Measurements from ENCODE around the gene ZCWPW2.
A peak's percentile ranks its signal among the peaks of the same experiment; 100 is the strongest.

Gene ZCWPW2

DNA sequence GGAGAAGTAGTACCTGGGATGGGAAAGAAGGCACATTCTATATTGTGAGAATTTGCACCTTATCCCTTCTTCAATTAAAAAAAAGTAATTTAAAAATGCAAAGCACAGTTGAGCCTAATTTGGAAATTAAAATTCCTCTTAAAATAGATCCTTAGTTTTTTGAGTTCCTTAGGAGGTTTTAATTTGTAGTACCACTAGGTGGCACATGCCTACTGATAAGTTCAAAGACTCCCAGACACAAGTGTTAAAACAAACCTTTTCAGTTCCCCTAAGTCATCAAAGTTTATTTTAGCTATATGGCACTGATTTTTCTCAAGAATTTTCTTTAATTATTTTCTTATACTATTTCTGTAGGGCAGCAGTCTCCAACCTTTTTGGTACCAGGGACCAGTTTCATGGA, 127.7 kb downstream of the ZCWPW2 start:
- Histone ChIP-seq H3K4ac (ENCODE audit: low read depth, low read length) (no peak overlapping the region), H2AK5ac (ENCODE audit: low read length) (no peak overlapping the region), H2BK15ac (replicated peaks; ENCODE audit: low read depth) (no peak overlapping the region), H3K79me1 (ENCODE audit: low read length) (no peaks in the 10 kb centered on the region), H2BK5ac (ENCODE audit: low read length) (no peak overlapping the region), H3K27me3 (ENCODE audit: insufficient read depth, low read length, poor library complexity) (no peaks in the 10 kb centered on the region), H3K18ac (ENCODE audit: low read length) (no peak overlapping the region), H4K8ac (ENCODE audit: low read depth, low read length) (no peak overlapping the region), H3K23ac (ENCODE audit: low read length) (no peak overlapping the region), H3K4me1 (ENCODE audit: control insufficient read depth, low read depth, low read length) (no peaks in the 10 kb centered on the region), H2BK120ac (ENCODE audit: low read depth, low read length) (no peak overlapping the region), H4K5ac (ENCODE audit: low read length) (no peak overlapping the region), H3K56ac (ENCODE audit: low read length) (no peak overlapping the region), H3K4me2 (ENCODE audit: low read length) (no peak overlapping the region), H3K9ac (ENCODE audit: low read length) (no peak overlapping the region), H3K27ac (ENCODE audit: low read depth, low read length) (no peak overlapping the region), H3K79me2 (ENCODE audit: control insufficient read depth, insufficient read depth, low read length) (no peaks in the 10 kb centered on the region), H3K36me3 (ENCODE audit: control insufficient read depth, insufficient read depth, low read length) (no peaks in the 10 kb centered on the region), H3K4me3 (ENCODE audit: low read length) (no peak overlapping the region)
- DNase-seq, result peak; percentile 62

- no peak for DNase-seq
- Histone ChIP-seq H4K5ac (ENCODE audit: low read length) (no peak overlapping the region), H3K4ac (ENCODE audit: low read depth, low read length) (no peak overlapping the region), H3K4me3 (ENCODE audit: low read length) (no peak overlapping the region), H3K23ac (ENCODE audit: low read length) (no peak overlapping the region), H3K4me2 (ENCODE audit: low read length) (no peak overlapping the region), H3K27me3 (ENCODE audit: insufficient read depth, low read length, poor library complexity) (no peaks in the 10 kb centered on the region), H3K4me1 (ENCODE audit: control insufficient read depth, low read depth, low read length) (no peaks in the 10 kb centered on the region), H3K18ac (ENCODE audit: low read length) (no peak overlapping the region), H2BK5ac (ENCODE audit: low read length) (no peak overlapping the region), H3K9ac (ENCODE audit: low read length) (no peak overlapping the region), H2AK5ac (ENCODE audit: low read length) (no peak overlapping the region), H3K36me3 (ENCODE audit: control insufficient read depth, insufficient read depth, low read length) (no peaks in the 10 kb centered on the region), H4K8ac (ENCODE audit: low read depth, low read length) (no peak overlapping the region), H3K27ac (ENCODE audit: low read depth, low read length) (no peak overlapping the region), H2BK120ac (ENCODE audit: low read depth, low read length) (no peak overlapping the region), H3K79me2 (ENCODE audit: control insufficient read depth, insufficient read depth, low read length) (no peaks in the 10 kb centered on the region), H3K79me1 (ENCODE audit: low read length) (no peaks in the 10 kb centered on the region), H3K56ac (ENCODE audit: low read length) (no peak overlapping the region), H2BK15ac (replicated peaks; ENCODE audit: low read depth) (no peak overlapping the region)
- no CpG with 5 or more reads among the region's 5 CpGs for whole genome bisulfite sequencing (ENCODE audit: extremely low coverage, insufficient coverage, low lambda C conversion rate)
These were observed 128.2 kb downstream of the ZCWPW2 start for GRCh38 chr3:28476764-28477163.

GRCh38 chr3:28485164-28485563, 136.6 kb downstream of the ZCWPW2 start:
- Histone ChIP-seq H3K27ac (ENCODE audit: low read depth, low read length) (no peak overlapping the region), H3K79me1 (ENCODE audit: low read length) (no peaks in the 10 kb centered on the region), H3K18ac (ENCODE audit: low read length) (no peak overlapping the region), H2AK5ac (ENCODE audit: low read length) (no peak overlapping the region), H3K36me3 (ENCODE audit: control insufficient read depth, insufficient read depth, low read length) (no peaks in the 10 kb centered on the region), H3K4ac (ENCODE audit: low read depth, low read length) (no peak overlapping the region), H3K79me2 (ENCODE audit: control insufficient read depth, insufficient read depth, low read length) (no peaks in the 10 kb centered on the region), H3K56ac (ENCODE audit: low read length) (no peak overlapping the region), H3K4me2 (ENCODE audit: low read length) (no peak overlapping the region), H4K8ac (ENCODE audit: low read depth, low read length) (no peak overlapping the region), H3K4me1 (ENCODE audit: control insufficient read depth, low read depth, low read length) (no peaks in the 10 kb centered on the region), H4K5ac (ENCODE audit: low read length) (no peak overlapping the region), H3K9ac (ENCODE audit: low read length) (no peak overlapping the region), H2BK5ac (ENCODE audit: low read length) (no peak overlapping the region), H3K27me3 (ENCODE audit: insufficient read depth, low read length, poor library complexity) (no peaks in the 10 kb centered on the region), H2BK120ac (ENCODE audit: low read depth, low read length) (no peak overlapping the region), H3K23ac (ENCODE audit: low read length) (no peak overlapping the region), H2BK15ac (replicated peaks; ENCODE audit: low read depth) (no peak overlapping the region), H3K4me3 (ENCODE audit: low read length) (no peak overlapping the region)
- DNase-seq, result no peak

DNA sequence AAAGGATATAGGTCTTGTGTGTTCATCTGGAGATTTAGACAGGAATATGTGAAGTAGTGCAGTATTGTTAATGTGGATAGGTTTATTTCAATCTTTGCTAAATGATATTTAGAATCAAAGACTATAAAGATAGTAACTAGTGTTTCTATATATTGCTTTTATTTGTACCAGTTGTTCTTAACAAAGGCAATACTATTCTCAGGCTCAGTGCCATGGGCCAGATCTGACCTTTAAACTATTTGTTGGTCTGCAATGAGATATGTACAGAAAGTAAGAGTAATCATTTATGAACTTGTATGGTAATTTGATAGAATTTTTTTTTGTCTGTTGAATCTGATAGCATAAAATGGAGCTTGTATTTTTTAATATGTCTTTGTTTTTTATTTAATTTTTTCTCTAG, 146.8 kb downstream of the ZCWPW2 start:
- H2BK15ac ChIP-seq (replicated peaks; ENCODE audit: low read depth), result no peak overlapping the region
- H3K79me1 ChIP-seq (ENCODE audit: low read length), result no peaks in the 10 kb centered on the region
- H3K36me3 ChIP-seq (ENCODE audit: control insufficient read depth, insufficient read depth, low read length), result no peaks in the 10 kb centered on the region
- no peak overlapping the region for H2AK5ac ChIP-seq (ENCODE audit: low read length)
- H4K8ac ChIP-seq (ENCODE audit: low read depth, low read length), result no peak overlapping the region
- no peak overlapping the region for H3K4me3 ChIP-seq (ENCODE audit: low read length)
- no peak overlapping the region for H4K5ac ChIP-seq (ENCODE audit: low read length)
- H3K4me2 ChIP-seq (ENCODE audit: low read length), result no peak overlapping the region
- no peak overlapping the region for H3K23ac ChIP-seq (ENCODE audit: low read length)
- H3K27me3 ChIP-seq (ENCODE audit: insufficient read depth, low read length, poor library complexity), result no peaks in the 10 kb centered on the region
- H3K79me2 ChIP-seq (ENCODE audit: control insufficient read depth, insufficient read depth, low read length), result no peaks in the 10 kb centered on the region
- H2BK120ac ChIP-seq (ENCODE audit: low read depth, low read length), result no peak overlapping the region
- H3K27ac ChIP-seq (ENCODE audit: low read depth, low read length), result no peak overlapping the region
- no peaks in the 10 kb centered on the region for H3K4me1 ChIP-seq (ENCODE audit: control insufficient read depth, low read depth, low read length)
- no peak overlapping the region for H3K56ac ChIP-seq (ENCODE audit: low read length)
- no peak overlapping the region for H2BK5ac ChIP-seq (ENCODE audit: low read length)
- no peak overlapping the region for H3K18ac ChIP-seq (ENCODE audit: low read length)
- no peak overlapping the region for H3K9ac ChIP-seq (ENCODE audit: low read length)
- H3K4ac ChIP-seq (ENCODE audit: low read depth, low read length), result no peak overlapping the region
- DNase-seq, result no peak

GRCh38 chr3:28502397-28502937, 153.9 kb downstream of the ZCWPW2 start:
- Histone ChIP-seq H3K9ac (ENCODE audit: low read length) (no peak overlapping the region), H3K23ac (ENCODE audit: low read length) (no peak overlapping the region), H3K79me1 (ENCODE audit: low read length) (no peaks in the 10 kb centered on the region), H4K8ac (ENCODE audit: low read depth, low read length) (no peak overlapping the region), H3K18ac (ENCODE audit: low read length) (no peak overlapping the region), H2BK15ac (replicated peaks; ENCODE audit: low read depth) (no peak overlapping the region), H3K56ac (ENCODE audit: low read length) (no peak overlapping the region), H3K27me3 (ENCODE audit: insufficient read depth, low read length, poor library complexity) (no peaks in the 10 kb centered on the region), H2BK5ac (ENCODE audit: low read length) (no peak overlapping the region), H4K5ac (ENCODE audit: low read length) (no peak overlapping the region), H3K4me1 (ENCODE audit: control insufficient read depth, low read depth, low read length) (no peaks in the 10 kb centered on the region), H2AK5ac (ENCODE audit: low read length) (no peak overlapping the region), H3K4me2 (ENCODE audit: low read length) (no peak overlapping the region), H3K4me3 (ENCODE audit: low read length) (no peak overlapping the region), H3K36me3 (ENCODE audit: control insufficient read depth, insufficient read depth, low read length) (no peaks in the 10 kb centered on the region), H3K27ac (ENCODE audit: low read depth, low read length) (no peak overlapping the region), H2BK120ac (ENCODE audit: low read depth, low read length) (no peak overlapping the region), H3K4ac (ENCODE audit: low read depth, low read length) (no peak overlapping the region), H3K79me2 (ENCODE audit: control insufficient read depth, insufficient read depth, low read length) (no peaks in the 10 kb centered on the region)
- WGBS (ENCODE audit: extremely low coverage, insufficient coverage, low lambda C conversion rate), result no CpG with 5 or more reads among the region's 6 CpGs
- DNase-seq, result peak; percentile 20

DNA sequence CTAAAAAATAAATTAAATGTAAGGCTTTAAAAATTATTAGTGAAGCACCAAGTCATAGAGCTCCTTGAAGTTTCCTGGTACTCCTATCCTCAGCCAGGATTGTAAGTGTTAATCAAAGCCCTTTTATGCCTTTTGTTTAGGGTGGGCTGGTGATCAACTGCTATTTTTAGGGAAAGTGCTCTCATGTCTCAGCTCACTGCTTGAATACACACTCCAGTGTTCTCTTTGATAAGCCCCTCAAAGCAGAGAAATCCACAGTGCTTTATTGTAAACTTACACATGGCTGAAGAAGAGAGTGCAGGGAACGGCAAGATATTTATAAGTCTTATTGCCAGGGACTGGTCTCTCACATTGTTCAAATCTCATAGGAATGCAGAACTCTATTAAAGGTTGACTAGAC, 156.5 kb downstream of the ZCWPW2 start:
- H3K9ac ChIP-seq (ENCODE audit: low read length), result no peak overlapping the region
- H3K18ac ChIP-seq (ENCODE audit: low read length), result no peak overlapping the region
- no CpG with 5 or more reads among the region's 1 CpG for WGBS (ENCODE audit: extremely low coverage, insufficient coverage, low lambda C conversion rate)
- H3K23ac ChIP-seq (ENCODE audit: low read length), result no peak overlapping the region
- no peaks in the 10 kb centered on the region for H3K27me3 ChIP-seq (ENCODE audit: insufficient read depth, low read length, poor library complexity)
- no peak overlapping the region for H3K4me2 ChIP-seq (ENCODE audit: low read length)
- no peaks in the 10 kb centered on the region for H3K36me3 ChIP-seq (ENCODE audit: control insufficient read depth, insufficient read depth, low read length)
- H2BK5ac ChIP-seq (ENCODE audit: low read length), result no peak overlapping the region
- H3K56ac ChIP-seq (ENCODE audit: low read length), result no peak overlapping the region
- no peaks in the 10 kb centered on the region for H3K79me2 ChIP-seq (ENCODE audit: control insufficient read depth, insufficient read depth, low read length)
- H2BK120ac ChIP-seq (ENCODE audit: low read depth, low read length), result no peak overlapping the region
- H3K4ac ChIP-seq (ENCODE audit: low read depth, low read length), result no peak overlapping the region
- H2BK15ac ChIP-seq (replicated peaks; ENCODE audit: low read depth), result no peak overlapping the region
- DNase-seq, result peak; percentile 25
- no peak overlapping the region for H2AK5ac ChIP-seq (ENCODE audit: low read length)
- H4K8ac ChIP-seq (ENCODE audit: low read depth, low read length), result no peak overlapping the region
- H3K79me1 ChIP-seq (ENCODE audit: low read length), result no peaks in the 10 kb centered on the region
- H3K27ac ChIP-seq (ENCODE audit: low read depth, low read length), result no peak overlapping the region
- no peaks in the 10 kb centered on the region for H3K4me1 ChIP-seq (ENCODE audit: control insufficient read depth, low read depth, low read length)
- no peak overlapping the region for H3K4me3 ChIP-seq (ENCODE audit: low read length)
- no peak overlapping the region for H4K5ac ChIP-seq (ENCODE audit: low read length)
